ENCODE data around the gene SSBP4. TPM values are rescaled to one million over a fixed set of nuclear protein-coding genes. Genes with fewer than 3 reads are reported as not detected.

SSBP4 gene
- polyA plus RNA-seq, 2 of the 4 experiments (the other 2 are of a cell fraction), result 6.9 to 43.2 TPM

DNA sequence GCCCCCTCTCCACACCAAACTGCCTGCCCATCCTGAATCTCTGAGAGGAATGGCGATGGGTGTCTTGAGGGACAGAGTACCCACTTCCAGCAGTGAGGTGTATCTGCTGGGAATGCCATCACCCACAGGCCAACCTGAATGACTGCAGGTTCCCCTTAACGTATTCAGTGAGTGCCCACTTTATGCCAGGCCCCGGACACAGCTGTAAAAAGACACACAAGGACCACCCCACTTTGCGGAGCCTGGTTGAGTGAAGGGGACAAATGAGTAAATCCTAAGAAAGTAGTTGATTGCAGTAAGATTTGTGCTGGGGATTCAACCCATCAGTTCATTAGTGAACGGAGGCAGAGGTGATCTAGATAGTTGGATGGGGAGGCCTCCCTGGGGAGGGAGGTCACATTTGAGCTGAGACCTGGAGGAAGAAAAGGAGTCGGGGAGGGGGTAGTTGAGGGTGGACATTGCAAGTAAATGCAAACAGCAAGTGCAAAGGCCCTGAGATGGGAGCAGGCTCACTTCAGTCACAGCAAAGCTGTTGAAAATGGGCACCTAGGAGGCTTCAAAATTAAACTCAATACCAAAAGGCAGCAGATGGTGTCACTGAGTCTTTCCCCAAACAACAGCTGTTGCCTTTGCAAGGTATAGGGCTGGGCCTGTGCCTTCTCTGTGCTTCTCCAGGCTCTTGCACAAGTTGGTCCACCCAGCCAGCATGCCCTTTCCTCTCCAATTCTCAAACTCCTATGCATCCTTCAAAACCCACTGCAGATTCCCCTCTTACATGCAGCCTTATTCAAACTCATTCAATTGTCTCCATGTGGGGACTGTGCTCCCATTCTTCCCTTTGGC, 28.9 kb upstream of the SSBP4 start (continued):
- TF ChIP-seq SREBF2 (IDR thresholded peaks at IDR 0.05) (no peak), TP53 (CRISPR knock-in tag; IDR thresholded peaks at IDR 0.05) (peak; percentile 21; the same call in 1 of the 2 replicates), KDM5A (IDR thresholded peaks at IDR 0.05) (no peak), HOXA7 (CRISPR knock-in tag; IDR thresholded peaks at IDR 0.05) (peak; percentile 93), NFE2L2 (conservative IDR thresholded peaks at IDR 0.05; ENCODE audit: low read length) (no peak), MYC (IDR thresholded peaks at IDR 0.05; ENCODE audit: borderline replicate concordance, low read length) (no peak), NR3C1 (IDR thresholded peaks at IDR 0.05) (no peak), ESRRA (IDR thresholded peaks at IDR 0.05; ENCODE audit: borderline replicate concordance, low read length) (no peak), HMGXB4 (CRISPR knock-in tag; IDR thresholded peaks at IDR 0.05; ENCODE audit: borderline replicate concordance) (no peak; the same call in 1 of the 2 replicates), RFX5 (IDR thresholded peaks at IDR 0.05) (no peak), MAZ (IDR thresholded peaks at IDR 0.05; ENCODE audit: borderline replicate concordance, low read depth, low read length) (no peak), RCOR1 (IDR thresholded peaks at IDR 0.05; ENCODE audit: low read depth, low read length) (no peak), HOXB5 (CRISPR knock-in tag; IDR thresholded peaks at IDR 0.05) (no peak), EHMT2 (IDR thresholded peaks at IDR 0.05; ENCODE audit: low read depth) (no peak), REST (IDR thresholded peaks at IDR 0.05) (no peak; the same call in 1 of the 2 replicates), NPAS2 (CRISPR knock-in tag; IDR thresholded peaks at IDR 0.05; ENCODE audit: borderline replicate concordance) (no peak), JUN (IDR thresholded peaks at IDR 0.05) (peak; percentile 94 to 97), CBX2 (IDR thresholded peaks at IDR 0.05; ENCODE audit: borderline replicate concordance, low read depth) (no peak), RARB (CRISPR knock-in tag; IDR thresholded peaks at IDR 0.05) (peak; percentile 65), CHD4 (IDR thresholded peaks at IDR 0.05; ENCODE audit: borderline replicate concordance) (no peak), ZNF302 (CRISPR knock-in tag; IDR thresholded peaks at IDR 0.05) (no peak), RAD21 (conservative IDR thresholded peaks at IDR 0.05 in 1 of 2, IDR thresholded peaks at IDR 0.05 in 1 of 2) (0 out of 5 replicates have a peak, but pooled peaks of 1 of the 2 experiments have one; percentile 12), ZSCAN20 (CRISPR knock-in tag; IDR thresholded peaks at IDR 0.05) (no peak)
